GM12878 (cell line): ENCODE measurements around the gene ANKRD1. TPM values are rescaled to one million over a fixed set of nuclear protein-coding genes. Genes with fewer than 3 reads are reported as not detected.

Experiments
- ATAC-seq: fragments of 200-7000 bp; cut with Tn5 transposase; 3 replicates; pipeline ENCODE4 v1.9.1; 2020; ENCODE audit warnings: mild to moderate bottlenecking, moderate library complexity
- BruUV-seq: library from RNA; stranded (reverse); fragments of 400-500 nt; replicated peaks from 2 replicates; lab custom pipeline; 2021; lab: Mats Ljungman, UMichigan
- CTCF ChIA-PET: fragments of 300-600 bp; sonication (Branson Sonifier 250); formaldehyde crosslinking; extraction: SDS; loops from one replicate; lab custom pipeline; 2021; ENCODE audit warnings: inconsistent platforms; lab: Yijun Ruan, JAX
- POLR2A ChIA-PET: fragments of 350-600 bp; formaldehyde crosslinking; extraction: SDS; loops from one replicate; lab custom pipeline; 2021; ENCODE audit warnings: inconsistent platforms; lab: Charles Lee
- RAD21 ChIA-PET: fragments of 300-600 bp; sonication (Branson Sonifier 250); formaldehyde crosslinking; loops from one replicate; lab custom pipeline; 2023; ENCODE audit warnings: antibody characterized with exemption; ENCODE audit not compliant: unreplicated experiment; lab: Charles Lee
- SMC1A ChIA-PET: fragments of 300-600 bp; sonication (Branson Sonifier 250); formaldehyde crosslinking; loops from one replicate; lab custom pipeline; 2023; ENCODE audit not compliant: unreplicated experiment, uncharacterized antibody; lab: Charles Lee
- DNase-seq: peaks from one replicate; pipeline ENCODE4 v3.0.0-alpha.2; 2011; ENCODE audit warnings: low read depth, low spot score
- FAIRE-seq: peaks from 3 replicates; lab custom pipeline; 2011; peaks lifted over from hg19 to GRCh38; lab: Jason Lieb, UNC
- H2AFZ ChIP-seq: 2 replicates; pipeline ENCODE4 v1.6.0; 2011; ENCODE audit warnings: low read depth, low read length, control low read depth; ENCODE audit not compliant: control insufficient read depth
- H3K27ac ChIP-seq: 2 replicates; pipeline ENCODE4 v1.5.1; 2011; ENCODE audit warnings: control low read depth; ENCODE audit not compliant: control insufficient read depth, insufficient read depth
- H3K27me3 ChIP-seq, 2 experiments: replicated peaks in 1 of 2; 2 replicates each; pipeline versions ENCODE4 v1.6.0 to v1.6.1; 2011; ENCODE audit warnings: low read length in 1 of 2; ENCODE audit not compliant: control insufficient read depth in 2 of 2, insufficient read depth in 2 of 2
- H3K36me3 ChIP-seq, 2 experiments: 2 replicates each; pipeline ENCODE4 v1.5.1; 2011; ENCODE audit warnings: low read length in 1 of 2; ENCODE audit not compliant: control insufficient read depth in 2 of 2, insufficient read depth in 2 of 2
- H3K4me1 ChIP-seq: 2 replicates; pipeline ENCODE4 v1.6.1; 2011; ENCODE audit warnings: mild to moderate bottlenecking, low read length, moderate library complexity, mixed read lengths; ENCODE audit not compliant: control insufficient read depth, insufficient read depth
- H3K4me2 ChIP-seq: 2 replicates; pipeline ENCODE4 v1.6.0; 2011; ENCODE audit warnings: control low read depth; ENCODE audit not compliant: control insufficient read depth, insufficient read depth
- H3K4me3 ChIP-seq: fragments of 200-600 bp; sonication (generic); 2 replicates; pipeline ENCODE4 v1.5.1; 2016
- H3K79me2 ChIP-seq: 2 replicates; pipeline ENCODE4 v1.6.0; 2011; ENCODE audit warnings: low read length; ENCODE audit not compliant: control insufficient read depth, insufficient read depth
- H3K9ac ChIP-seq: 2 replicates; pipeline ENCODE4 v1.8.0; 2011; ENCODE audit warnings: low read length, control low read depth, mixed read lengths; ENCODE audit not compliant: control insufficient read depth, insufficient read depth
- H3K9me3 ChIP-seq: replicated peaks from 3 replicates; pipeline ENCODE4 v1.5.1; 2011; ENCODE audit warnings: mild to moderate bottlenecking, low read length; ENCODE audit not compliant: control insufficient read depth, insufficient read depth
- H4K20me1 ChIP-seq: 2 replicates; pipeline ENCODE4 v1.6.0; 2011; ENCODE audit not compliant: control insufficient read depth, insufficient read depth
- GATAD2B ChIP-seq: fragments of 450-650 bp; conservative IDR thresholded peaks from 2 replicates; pipeline ENCODE4 v1.6.1; 2017; ENCODE audit warnings: low read depth, mild to moderate bottlenecking, moderate library complexity
- IRF3 ChIP-seq: fragments of 450-650 bp; IDR thresholded peaks from 2 replicates; pipeline ENCODE4 v1.6.1; 2014; ENCODE audit warnings: mild to moderate bottlenecking
- IRF4 ChIP-seq: IDR thresholded peaks from 2 replicates; pipeline ENCODE4 v1.6.1; 2011; ENCODE audit warnings: low read depth, low read length
- KLF5 ChIP-seq: fragments of 450-650 bp; IDR thresholded peaks from 2 replicates; pipeline ENCODE4 v1.6.1; 2014; ENCODE audit warnings: mild to moderate bottlenecking; ENCODE audit not compliant: partially characterized antibody
- MAX ChIP-seq: IDR thresholded peaks from 2 replicates; pipeline ENCODE4 v1.6.1; 2012; ENCODE audit warnings: low read depth, low read length, improper control_type of control experiment
- MTA2 ChIP-seq: fragments of 450-650 bp; IDR thresholded peaks from 2 replicates; pipeline ENCODE4 v1.6.1; 2016; ENCODE audit warnings: low read depth, mild to moderate bottlenecking, moderate library complexity
- MXI1 ChIP-seq: fragments of 150-350 bp; IDR thresholded peaks from 2 replicates; pipeline ENCODE4 v1.6.1; 2011; ENCODE audit warnings: low read depth, mild to moderate bottlenecking, inconsistent platforms, low read length, improper control_type of control experiment
- NFYB ChIP-seq: IDR thresholded peaks from 2 replicates; pipeline ENCODE4 v1.6.1; 2011; ENCODE audit warnings: low read depth, mild to moderate bottlenecking, low read length, improper control_type of control experiment, moderate library complexity; ENCODE audit not compliant: insufficient read depth
- PBX3 ChIP-seq: IDR thresholded peaks from 2 replicates; pipeline ENCODE4 v1.6.1; 2011; ENCODE audit warnings: mild to moderate bottlenecking, low read depth, low read length, moderate library complexity; ENCODE audit not compliant: insufficient replicate concordance
- RELB ChIP-seq: fragments of 450-650 bp; IDR thresholded peaks from 2 replicates; pipeline ENCODE4 v1.6.1; 2017; ENCODE audit warnings: low read depth, mild to moderate bottlenecking, moderate library complexity
- RUNX3 ChIP-seq: IDR thresholded peaks from 2 replicates; pipeline ENCODE4 v1.6.1; 2012; ENCODE audit warnings: low read length, inconsistent platforms
- SPI1 ChIP-seq: IDR thresholded peaks from 2 replicates; pipeline ENCODE4 v1.6.1; 2011; ENCODE audit warnings: low read depth, mild to moderate bottlenecking, low read length, moderate library complexity, borderline replicate concordance; ENCODE audit not compliant: insufficient read depth
- SRF ChIP-seq, 2 experiments: IDR thresholded peaks; 2 replicates each; pipeline ENCODE4 v1.6.1; 2011; ENCODE audit warnings: low read depth in 2 of 2, low read length in 2 of 2, mild to moderate bottlenecking in 1 of 2, moderate library complexity in 1 of 2
- TAF1 ChIP-seq: IDR thresholded peaks from 2 replicates; pipeline ENCODE4 v1.6.1; 2011; ENCODE audit warnings: mild to moderate bottlenecking, low read depth, low read length, borderline replicate concordance
- USF2 ChIP-seq: IDR thresholded peaks from 2 replicates; pipeline ENCODE4 v1.6.1; 2011; ENCODE audit warnings: low read depth, low read length, improper control_type of control experiment, borderline replicate concordance
- ZBTB11 ChIP-seq: fragments of 450-650 bp; formaldehyde crosslinking; IDR thresholded peaks from 2 replicates; pipeline ENCODE4 v1.5.0; 2022; ENCODE audit warnings: mild to moderate bottlenecking, missing genetic modification characterization
- WGBS: methylation state at CpG from one replicate; pipeline ENCODE4 v1.1.6; 2016; ENCODE audit warnings: low lambda C conversion rate; ENCODE audit not compliant: insufficient replicate concordance, insufficient coverage; ENCODE audit errors: missing lambda C conversion rate; 5-methylcytosine and 5-hydroxymethylcytosine counted together
- in situ Hi-C: fragments of 300-500 bp; cut with MboI; formaldehyde crosslinking; loops from 9 replicates; pipeline ENCODE4 v1.14.3; 2018; ENCODE audit warnings: mixed read lengths
- intact Hi-C: fragments of 100-400 bp; cut with micrococcal nuclease; formaldehyde crosslinking; loops from one replicate; pipeline ENCODE4 v1.14.2; 2022; ENCODE audit not compliant: unreplicated experiment
- polyA plus RNA-seq, 11 experiments: library from polyadenylated mRNA; depleted of rRNA in 4 of 11; unstranded in 6 of 11; stranded (reverse) in 5 of 11; fragments of >200 nt; fragmentation: Nextera tagmentation in 4 of 11; fragmentation: Illumina TruSeq in 1 of 11; extraction: Ambion mirVana in 4 of 11; extraction: Trizol in 1 of 11; gene quantifications; 1 replicate in 1 of 11; 2 replicates in 10 of 11; pipeline versions ENCODE4 v1.2.1 to v1.2.3, GENCODE V29; 2011 to 2016; ENCODE audit warnings: inconsistent platforms in 2 of 11, missing spikeins in 2 of 11, low read depth in 1 of 11
- total RNA-seq, 4 experiments: library from RNA; depleted of rRNA in 3 of 4; stranded (reverse); fragments of >200 nt in 3 of 4; fragmentation: Illumina TruSeq in 1 of 4; extraction: Trizol in 1 of 4; gene quantifications; 2 replicates each; pipeline versions ENCODE4 v1.2.1 to v1.2.3, GENCODE V29; 2013 to 2021

ANKRD1 gene
- total and polyA plus RNA-seq, 10 of the 15 experiments (the other 5 are each of a cell fraction or from before 2014, with no cell fraction given), result not detected

GRCh38 chr10:90939116-90939515 lies 18.2 kb upstream of the ANKRD1 start:
- no peak for DNase-seq
- ChIA-PET SMC1A (interaction anchor here (0.7 kb wide), 1 partner anchor 9 kb away, joined by 4 read pairs; no protein-coding TSS in a partner anchor), POLR2A (no interaction called here), RAD21 (no interaction called here), CTCF (interaction anchor here (0.6 to 0.7 kb wide), 2 partner anchors 22 to 701 kb away, joined by 3 to 5 read pairs; no protein-coding TSS in a partner anchor)
- Histone ChIP-seq H3K36me3 (no peaks in the 10 kb centered on the region), H2AFZ (no peak overlapping the region), H3K27ac (no peak overlapping the region), H3K4me2 (no peak overlapping the region), H3K4me3 (no peak overlapping the region), H4K20me1 (no peaks in the 10 kb centered on the region), H3K4me1 (no peaks in the 10 kb centered on the region), H3K27me3 (no peaks in the 10 kb centered on the region), H3K9me3 (no peaks in the 10 kb centered on the region), H3K79me2 (no peaks in the 10 kb centered on the region), H3K9ac (no peak overlapping the region)
- no peak for ATAC-seq
- no peak for FAIRE-seq
- intact Hi-C loops (no loop called here), in situ Hi-C loops (no loop called here)
- 3% methylated on average over 1 of the region's 1 CpG for WGBS
- BruUV-seq, result no TSS peak
- no peak for TF ChIP-seq MXI1
- no peak for TF ChIP-seq TAF1
- no peak for TF ChIP-seq PBX3
- TF ChIP-seq KLF5, result no peak
- no peak for TF ChIP-seq NFYB
- TF ChIP-seq IRF3, result no peak
- TF ChIP-seq MAX, result no peak
- no peak for TF ChIP-seq ZBTB11 (CRISPR knock-in tag)
- no peak for TF ChIP-seq GATAD2B
- no peak for TF ChIP-seq MTA2
- no peak for TF ChIP-seq RELB
- no peak for TF ChIP-seq SRF (IDR thresholded peaks at IDR 0.05; ENCODE audit: low read depth in 2 of 2, low read length in 2 of 2)
- TF ChIP-seq IRF4, result no peak
- TF ChIP-seq USF2, result no peak
- TF ChIP-seq SPI1, result no peak
- TF ChIP-seq RUNX3, result no peak
